Astrocyte of the cerebellum (primary cell): ENCODE results near the gene NCLN.

Experiments used
- DNase-seq: peaks from one replicate; pipeline ENCODE4 v3.0.0-alpha.2; 2011; ENCODE audit warnings: low read depth
- H3K4me3 ChIP-seq: 2 replicates; pipeline ENCODE4 v1.5.1; 2011; ENCODE audit warnings: mild to moderate bottlenecking, low read depth, low read length, moderate library complexity
- in situ Hi-C: cut with HindIII; loops from 2 replicates; pipeline ENCODE4 v1.10.0; 2017; ENCODE audit warnings: low sequenced_read_pairs
- TF ChIP-seq, protein P1 (sequence below): IDR thresholded peaks from 2 replicates; pipeline ENCODE4 v1.5.1; 2012; ENCODE audit warnings: low read length, low read depth, moderate library complexity, mild to moderate bottlenecking; ENCODE audit errors: missing control alignments

The NCLN gene

DNA sequence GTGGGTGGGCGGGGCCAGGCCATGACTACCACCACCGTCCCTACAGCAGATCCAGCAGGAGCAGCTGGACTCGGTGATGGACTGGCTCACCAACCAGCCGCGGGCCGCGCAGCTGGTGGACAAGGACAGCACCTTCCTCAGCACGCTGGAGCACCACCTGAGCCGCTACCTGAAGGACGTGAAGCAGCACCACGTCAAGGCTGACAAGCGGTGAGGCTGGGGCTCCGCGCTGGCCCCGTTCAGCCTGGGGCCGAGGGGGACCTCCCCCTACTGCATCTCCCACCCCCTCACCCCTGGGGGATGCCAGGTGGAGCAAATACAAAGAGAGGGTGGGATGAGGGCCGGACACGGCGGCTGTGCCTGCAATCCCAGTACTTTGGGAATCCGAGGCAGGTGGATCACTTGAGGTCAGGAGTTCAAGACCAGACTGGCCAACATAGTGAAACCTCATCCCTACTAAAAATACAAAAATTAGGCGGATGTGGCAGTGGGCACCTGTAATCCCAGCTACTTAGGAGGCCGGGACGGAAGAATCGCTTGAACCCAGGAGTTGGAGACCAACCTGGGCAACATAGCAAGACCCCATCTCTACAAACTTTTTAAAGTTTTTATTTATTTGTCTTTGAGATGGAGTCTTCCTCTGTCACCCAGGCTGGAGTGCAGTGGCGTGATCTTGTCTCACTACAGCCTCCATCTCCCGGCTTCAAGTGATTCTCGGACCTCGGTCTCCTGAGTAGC is 20.7 kb downstream of the NCLN start:
- DNase-seq, result no peak
- H3K4me3 ChIP-seq, result no peak overlapping the region
- TF ChIP-seq, protein P1, sequence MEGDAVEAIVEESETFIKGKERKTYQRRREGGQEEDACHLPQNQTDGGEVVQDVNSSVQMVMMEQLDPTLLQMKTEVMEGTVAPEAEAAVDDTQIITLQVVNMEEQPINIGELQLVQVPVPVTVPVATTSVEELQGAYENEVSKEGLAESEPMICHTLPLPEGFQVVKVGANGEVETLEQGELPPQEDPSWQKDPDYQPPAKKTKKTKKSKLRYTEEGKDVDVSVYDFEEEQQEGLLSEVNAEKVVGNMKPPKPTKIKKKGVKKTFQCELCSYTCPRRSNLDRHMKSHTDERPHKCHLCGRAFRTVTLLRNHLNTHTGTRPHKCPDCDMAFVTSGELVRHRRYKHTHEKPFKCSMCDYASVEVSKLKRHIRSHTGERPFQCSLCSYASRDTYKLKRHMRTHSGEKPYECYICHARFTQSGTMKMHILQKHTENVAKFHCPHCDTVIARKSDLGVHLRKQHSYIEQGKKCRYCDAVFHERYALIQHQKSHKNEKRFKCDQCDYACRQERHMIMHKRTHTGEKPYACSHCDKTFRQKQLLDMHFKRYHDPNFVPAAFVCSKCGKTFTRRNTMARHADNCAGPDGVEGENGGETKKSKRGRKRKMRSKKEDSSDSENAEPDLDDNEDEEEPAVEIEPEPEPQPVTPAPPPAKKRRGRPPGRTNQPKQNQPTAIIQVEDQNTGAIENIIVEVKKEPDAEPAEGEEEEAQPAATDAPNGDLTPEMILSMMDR, result no peak
- in situ Hi-C loops, result no loop called here

DNA sequence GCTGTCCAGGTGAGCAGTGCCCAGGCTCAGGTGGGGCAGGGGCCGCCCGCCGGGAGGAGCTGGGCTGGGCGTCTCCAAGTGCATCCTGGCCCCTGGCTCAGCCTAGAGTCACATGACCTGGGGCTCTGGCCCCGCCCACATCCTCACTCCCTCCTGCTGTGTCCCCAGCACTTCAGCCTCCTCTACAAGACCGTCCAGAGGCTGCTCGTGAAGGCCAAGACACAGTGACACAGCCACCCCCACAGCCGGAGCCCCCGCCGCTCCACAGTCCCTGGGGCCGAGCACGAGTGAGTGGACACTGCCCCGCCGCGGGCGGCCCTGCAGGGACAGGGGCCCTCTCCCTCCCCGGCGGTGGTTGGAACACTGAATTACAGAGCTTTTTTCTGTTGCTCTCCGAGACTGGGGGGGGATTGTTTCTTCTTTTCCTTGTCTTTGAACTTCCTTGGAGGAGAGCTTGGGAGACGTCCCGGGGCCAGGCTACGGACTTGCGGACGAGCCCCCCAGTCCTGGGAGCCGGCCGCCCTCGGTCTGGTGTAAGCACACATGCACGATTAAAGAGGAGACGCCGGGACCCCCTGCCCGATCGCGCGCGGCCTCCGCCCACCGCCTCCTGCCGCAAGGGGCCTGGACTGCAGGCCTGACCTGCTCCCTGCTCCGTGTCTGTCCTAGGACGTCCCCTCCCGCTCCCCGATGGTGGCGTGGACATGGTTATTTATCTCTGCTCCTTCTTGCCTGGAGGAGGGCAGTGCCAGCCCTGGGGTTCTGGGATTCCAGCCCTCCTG is 21.9 kb downstream of the NCLN start:
- DNase-seq, result no peak
- in situ Hi-C loops, result no loop called here
- no peak overlapping the region for H3K4me3 ChIP-seq
- TF ChIP-seq, protein P1, result no peak

DNA sequence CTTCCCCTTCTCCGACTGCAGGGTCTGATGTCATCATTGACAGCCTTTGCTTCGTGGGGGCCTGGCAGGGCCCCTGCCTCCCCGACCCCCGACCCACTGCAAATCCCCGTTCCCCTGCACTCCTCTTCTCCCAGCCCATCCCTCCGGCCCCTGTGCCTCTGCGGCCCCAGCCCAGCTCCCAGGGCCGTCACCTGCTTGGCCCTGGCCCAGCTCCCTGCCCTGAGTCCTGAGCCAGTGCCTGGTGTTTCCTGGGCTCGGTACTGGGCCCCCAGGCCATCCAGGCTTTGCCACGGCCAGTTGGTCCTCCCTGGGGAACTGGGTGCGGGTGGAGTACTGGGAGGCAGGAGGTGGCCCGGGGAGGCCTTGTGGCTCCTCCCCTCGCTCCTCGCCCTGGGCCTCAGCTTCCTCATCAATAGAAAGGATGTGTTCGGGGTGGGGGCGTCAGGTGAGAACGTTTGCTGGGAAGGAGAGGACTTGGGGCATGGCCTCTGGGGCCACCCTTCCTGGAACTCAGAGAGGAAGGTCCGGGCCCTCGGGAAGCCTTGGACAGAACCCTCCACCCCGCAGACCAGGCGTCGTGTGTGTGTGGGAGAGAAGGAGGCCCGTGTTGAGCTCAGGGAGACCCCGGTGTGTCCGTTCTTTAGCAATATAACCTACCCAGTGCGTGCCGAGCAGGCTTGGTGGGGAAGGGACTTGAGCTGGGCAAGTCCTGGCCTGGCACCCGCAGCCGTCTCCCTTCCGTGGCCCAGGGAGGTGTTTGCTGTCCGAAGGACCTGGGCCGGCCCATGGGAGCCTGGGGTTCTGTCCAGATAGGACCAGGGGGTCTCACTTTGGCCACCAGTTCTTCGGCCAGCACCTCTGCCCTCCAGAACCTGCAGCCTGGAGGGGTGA is 22.8 kb downstream of the NCLN start:
- TF ChIP-seq, protein P1, result no peak
- in situ Hi-C loops, result no loop called here
- H3K4me3 ChIP-seq, result no peak overlapping the region
- no peak for DNase-seq

DNA sequence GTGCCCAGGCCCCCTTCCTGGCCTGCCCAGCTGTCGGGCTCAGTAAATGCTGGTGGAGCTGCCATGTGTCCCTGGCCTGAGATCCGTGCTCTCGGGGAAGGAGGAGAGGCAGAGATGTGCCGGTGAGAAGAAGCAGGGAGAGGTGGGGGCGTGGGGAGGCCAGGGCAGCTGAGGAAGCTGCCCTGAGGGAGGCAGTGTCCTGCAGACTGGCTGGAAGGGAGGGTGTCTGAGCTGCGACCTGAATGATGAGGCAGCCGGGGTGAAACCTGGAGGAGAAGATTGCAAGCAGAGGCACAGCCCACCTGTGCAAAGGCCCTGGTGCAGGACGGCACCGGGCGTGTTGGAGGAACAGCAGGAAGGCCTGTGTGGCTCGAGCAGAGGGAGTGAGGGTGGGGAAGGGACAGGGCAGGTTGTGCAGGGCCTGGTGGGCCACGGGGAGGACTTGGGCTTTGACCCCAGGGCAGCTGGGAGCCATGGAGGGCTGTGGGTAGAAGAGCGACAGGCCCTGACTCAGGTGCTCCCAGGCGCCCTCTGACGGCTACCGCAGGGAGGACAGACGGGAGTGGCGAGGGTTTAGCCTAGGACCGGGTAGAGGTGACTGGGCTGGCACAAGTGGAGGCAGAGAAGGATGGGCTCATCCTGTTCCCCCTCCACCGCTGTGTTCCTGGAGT is 24.8 kb downstream of the NCLN start:
- DNase-seq, result no peak
- no peak overlapping the region for H3K4me3 ChIP-seq
- TF ChIP-seq, protein P1, result peak; percentile 68
- in situ Hi-C loops, result no loop called here

DNA sequence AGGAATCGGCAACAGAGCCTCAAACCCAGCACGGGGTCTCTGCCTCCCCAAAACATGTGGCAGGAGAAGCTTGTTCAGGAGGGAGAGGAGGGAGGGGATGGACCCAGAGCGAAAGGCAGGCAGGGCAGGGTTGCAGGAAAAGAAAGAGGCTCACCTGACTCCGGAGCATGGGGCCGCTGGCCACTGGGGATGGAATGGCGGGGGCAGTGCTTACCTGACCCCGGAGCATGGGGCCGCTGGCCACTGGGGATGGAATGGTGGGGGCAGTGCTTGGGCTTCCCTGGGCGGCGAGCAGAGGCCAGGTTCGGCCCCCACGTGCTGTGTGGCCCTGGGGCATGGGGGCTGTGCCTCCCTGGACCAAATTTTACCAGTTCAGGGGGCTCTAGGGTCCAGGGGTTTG is 25.5 kb downstream of the NCLN start:
- no peak overlapping the region for H3K4me3 ChIP-seq
- in situ Hi-C loops, result no loop called here
- DNase-seq, result no peak
- TF ChIP-seq, protein P1, result no peak

DNA sequence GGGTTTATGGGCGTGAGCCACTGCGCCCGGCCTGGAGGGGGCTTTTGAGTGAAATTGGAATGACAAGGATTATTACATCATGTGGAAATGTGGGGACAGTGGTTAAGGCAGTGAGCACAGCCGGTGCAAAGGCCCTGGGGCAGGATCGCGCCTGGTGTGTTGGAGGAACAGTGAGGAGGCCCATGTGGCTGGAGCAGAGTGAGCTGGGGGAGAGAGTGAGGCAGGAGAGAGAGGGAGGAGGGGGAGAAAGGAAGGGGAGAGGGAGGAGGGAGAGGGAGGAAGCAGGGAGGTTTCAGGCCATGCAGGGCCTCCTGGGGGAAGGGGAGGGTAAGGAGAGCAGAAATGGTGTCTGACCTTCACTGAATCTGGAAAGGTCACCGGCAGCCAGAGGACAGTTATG is 27.4 kb downstream of the NCLN start:
- in situ Hi-C loops, result no loop called here
- no peak overlapping the region for H3K4me3 ChIP-seq
- TF ChIP-seq, protein P1, result no peak
- DNase-seq, result no peak
